GM18505 (cell line): ENCODE measurements around the gene GLI2.

Source experiments
- ATAC-seq: cut with Tn5 transposase; IDR thresholded peaks from one replicate; pipeline ENCODE4 v1.9.1; 2021; ENCODE audit not compliant: unreplicated experiment
- POLR2A ChIP-seq: IDR thresholded peaks from 4 replicates; pipeline ENCODE4 v1.6.1; 2011; ENCODE audit warnings: borderline replicate concordance; ENCODE audit not compliant: insufficient read depth, insufficient read length; ENCODE audit errors: extremely low read depth

GLI2 gene

GRCh38 chr2:120747706-120748105 lies 12.0 kb downstream of the GLI2 start:
- ATAC-seq = no peak
- TF ChIP-seq POLR2A = no peak

- ATAC-seq = no peak
- no peak for TF ChIP-seq POLR2A
Measured at GRCh38 chr2:120748310-120748709, 12.6 kb downstream of the GLI2 start.

GRCh38 chr2:120748741-120749140 lies 13.1 kb downstream of the GLI2 start:
- no peak for TF ChIP-seq POLR2A
- ATAC-seq = no peak

GRCh38 chr2:120749506-120750431 lies 14.1 kb downstream of the GLI2 start:
- TF ChIP-seq POLR2A = no peak
- no peak for ATAC-seq

- no peak for ATAC-seq
- no peak for TF ChIP-seq POLR2A
Measured at GRCh38 chr2:120750488-120751210, 15.0 kb downstream of the GLI2 start.

GRCh38 chr2:120751553-120751952 lies 15.9 kb downstream of the GLI2 start:
- no peak for TF ChIP-seq POLR2A
- no peak for ATAC-seq

DNA sequence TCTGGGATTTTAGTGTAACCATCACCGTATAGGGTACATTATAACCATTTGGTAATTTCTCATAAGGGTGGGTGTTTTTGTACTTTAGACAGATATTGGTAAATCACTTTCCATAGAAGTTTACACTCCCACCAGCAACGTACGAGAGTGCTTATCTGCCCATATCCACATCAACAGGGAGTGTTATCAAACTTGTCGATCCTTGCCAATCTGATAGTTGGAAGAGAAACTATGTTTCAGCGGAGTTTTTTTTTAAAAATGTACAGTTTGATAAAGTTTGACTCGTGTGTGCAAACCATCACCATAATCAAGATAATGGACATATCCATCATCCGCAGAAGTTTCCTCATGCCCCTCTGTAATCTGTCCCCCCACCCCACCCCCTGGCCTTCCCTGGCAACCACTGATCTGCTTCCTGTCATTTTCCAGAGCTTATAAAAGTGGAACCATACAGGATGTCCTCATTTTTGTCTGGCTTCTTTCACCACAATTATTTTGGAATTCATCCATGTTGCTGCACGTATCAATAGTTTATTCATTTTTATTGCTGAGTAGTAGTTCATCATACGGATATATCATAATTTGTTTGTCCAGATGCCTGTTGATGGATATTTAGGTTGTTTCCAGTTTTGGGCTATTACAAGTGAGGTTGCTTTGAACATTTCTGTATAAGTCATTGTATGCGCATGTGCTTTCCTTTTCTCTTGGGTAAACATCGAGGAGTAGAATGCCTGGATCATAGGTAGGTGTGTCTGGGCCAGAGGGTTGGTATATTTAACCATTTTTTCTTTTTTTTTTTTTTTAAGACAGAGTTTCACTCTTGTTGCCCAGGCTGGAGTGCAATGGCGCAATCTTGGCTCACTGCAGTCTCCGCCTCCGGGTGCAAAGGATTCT lies 18.6 kb downstream of the GLI2 start:
- no peak for ATAC-seq
- TF ChIP-seq POLR2A = no peak

GRCh38 chr2:120758181-120759144 lies 22.8 kb downstream of the GLI2 start:
- TF ChIP-seq POLR2A = no peak
- no peak for ATAC-seq

GRCh38 chr2:120759543-120760331 lies 24.1 kb downstream of the GLI2 start:
- no peak for ATAC-seq
- no peak for TF ChIP-seq POLR2A

GRCh38 chr2:120760446-120761135 lies 24.9 kb downstream of the GLI2 start:
- no peak for TF ChIP-seq POLR2A
- no peak for ATAC-seq
